ENCODE data around the gene KAT6B. TPM values are rescaled to one million over a fixed set of nuclear protein-coding genes. Genes with fewer than 3 reads are reported as not detected.

Gene KAT6B
- total RNA-seq, 1 donor from 2014 or later = 304 TPM

GRCh38 chr10:74922921-74923320 is 96.5 kb downstream of the KAT6B start:
- no peak for DNase-seq

GRCh38 chr10:74923556-74923955 is 97.2 kb downstream of the KAT6B start:
- DNase-seq = peak; percentile 9

- no peak for DNase-seq
These were observed 98.0 kb downstream of the KAT6B start for GRCh38 chr10:74924251-74924963.

GRCh38 chr10:74925291-74925690 is 98.9 kb downstream of the KAT6B start:
- DNase-seq = no peak

GRCh38 chr10:74925708-74926107 is 99.3 kb downstream of the KAT6B start:
- no peak for DNase-seq

GRCh38 chr10:74926791-74927585 is 100.6 kb downstream of the KAT6B start:
- DNase-seq = peak; percentile 17

GRCh38 chr10:74927701-74928100 is 101.3 kb downstream of the KAT6B start:
- DNase-seq = no peak

- no peak for DNase-seq
These were observed 102.4 kb downstream of the KAT6B start for GRCh38 chr10:74928742-74929191.

- DNase-seq = no peak
These were observed 102.8 kb downstream of the KAT6B start for GRCh38 chr10:74929197-74929596.

GRCh38 chr10:74930965-74931364 is 104.6 kb downstream of the KAT6B start:
- DNase-seq = no peak

- peak; percentile 78 for DNase-seq
These were observed 106.2 kb downstream of the KAT6B start for GRCh38 chr10:74932648-74933047.

GRCh38 chr10:74934100-74934812 is 107.9 kb downstream of the KAT6B start:
- DNase-seq = no peak

- DNase-seq = no peak
These were observed 110.3 kb downstream of the KAT6B start for GRCh38 chr10:74936577-74937265.

- DNase-seq = no peak
These were observed 111.0 kb downstream of the KAT6B start for GRCh38 chr10:74937266-74937856.

- DNase-seq = no peak
These were observed 117.8 kb downstream of the KAT6B start for GRCh38 chr10:74944205-74944604.

GRCh38 chr10:74947781-74948401 is 121.5 kb downstream of the KAT6B start:
- DNase-seq = no peak

- DNase-seq = no peak
These were observed 122.8 kb downstream of the KAT6B start for GRCh38 chr10:74949034-74949832.

- DNase-seq = no peak
These were observed 123.7 kb downstream of the KAT6B start for GRCh38 chr10:74949843-74950765.

GRCh38 chr10:74953214-74953613 is 126.8 kb downstream of the KAT6B start:
- no peak for DNase-seq

Data from occipital lobe (tissue), 2 donors.